HEK293 (cell line): ENCODE data around the gene PIP4K2C.

ENCODE experiments used
- CTCF ChIA-PET: fragments of 350-600 bp; formaldehyde crosslinking; extraction: SDS; loops from one replicate; lab custom pipeline; 2021; ENCODE audit warnings: antibody characterized with exemption; lab: Yijun Ruan, JAX
- POLR2A ChIA-PET: fragments of 300-600 bp; formaldehyde crosslinking; extraction: SDS; loops from one replicate; lab custom pipeline; 2020; ENCODE audit warnings: antibody characterized with exemption, inconsistent platforms; lab: Yijun Ruan, JAX
- H3K27ac ChIP-seq: fragments of 200-500 bp; sonication (Bioruptor generic); 2 replicates; pipeline ENCODE4 v1.5.1; 2014; ENCODE audit warnings: low read depth, low read length, control low read depth, inconsistent platforms; ENCODE audit errors: extremely low read depth
- H3K36me3 ChIP-seq, 2 experiments: fragments of 200-500 bp in 1 of 2; sonication (Bioruptor generic) in 1 of 2; 1 replicate in 1 of 2; 2 replicates in 1 of 2; pipeline ENCODE4 v1.5.1; 2014 to 2017; ENCODE audit warnings: inconsistent platforms in 2 of 2, low read length in 2 of 2; ENCODE audit not compliant: control insufficient read depth in 2 of 2, insufficient read depth in 1 of 2
- H3K4me1 ChIP-seq: fragments of 200-500 bp; sonication (Bioruptor generic); 2 replicates; pipeline ENCODE4 v1.5.1; 2014; ENCODE audit warnings: mild to moderate bottlenecking, low read length, inconsistent platforms; ENCODE audit not compliant: control insufficient read depth, insufficient read depth
- H3K4me3 ChIP-seq: 2 replicates; pipeline ENCODE4 v1.5.1; 2011; ENCODE audit warnings: low read depth, mild to moderate bottlenecking, control low read depth, low read length, moderate library complexity
- H3K9me3 ChIP-seq: fragments of 200-500 bp; sonication (Bioruptor generic); 2 replicates; pipeline ENCODE4 v1.5.1; 2014; ENCODE audit warnings: low read depth, low read length, inconsistent platforms; ENCODE audit not compliant: control insufficient read depth, insufficient read depth
- BCL11B ChIP-seq: fragments of 450-650 bp; formaldehyde crosslinking; IDR thresholded peaks from 2 replicates; pipeline ENCODE4 v1.5.1; 2016; ENCODE audit warnings: low read depth, missing biosample characterization, missing genetic modification characterization
- BCL6B ChIP-seq: fragments of 450-650 bp; formaldehyde crosslinking; IDR thresholded peaks from 2 replicates; pipeline ENCODE4 v1.5.1; 2017; ENCODE audit warnings: missing biosample characterization, missing genetic modification characterization
- FEZF1 ChIP-seq: fragments of 450-650 bp; formaldehyde crosslinking; IDR thresholded peaks from 2 replicates; pipeline ENCODE4 v1.5.1; 2016; ENCODE audit warnings: missing biosample characterization, missing genetic modification characterization
- HOXA7 ChIP-seq: sonication (generic); formaldehyde crosslinking; IDR thresholded peaks from 2 replicates; pipeline ENCODE4 v1.8.1; 2022; ENCODE audit warnings: missing genetic modification reagents, borderline replicate concordance
- HOXD13 ChIP-seq: sonication (generic); formaldehyde crosslinking; IDR thresholded peaks from 2 replicates; pipeline ENCODE4 v1.8.0; 2022; ENCODE audit warnings: missing genetic modification reagents, borderline replicate concordance
- KLF1 ChIP-seq: fragments of 450-650 bp; formaldehyde crosslinking; IDR thresholded peaks from 2 replicates; pipeline ENCODE4 v1.5.1; 2016; ENCODE audit warnings: missing biosample characterization, missing genetic modification characterization
- KLF9 ChIP-seq: fragments of 450-650 bp; formaldehyde crosslinking; IDR thresholded peaks from 2 replicates; pipeline ENCODE4 v1.5.1; 2016; ENCODE audit warnings: missing biosample characterization, missing genetic modification characterization, low read depth
- PRDM1 ChIP-seq: fragments of 450-650 bp; formaldehyde crosslinking; IDR thresholded peaks from 2 replicates; pipeline ENCODE4; 2016; ENCODE audit warnings: missing biosample characterization, missing genetic modification characterization
- SP7 ChIP-seq: fragments of 450-650 bp; formaldehyde crosslinking; IDR thresholded peaks from 2 replicates; pipeline ENCODE4 v1.5.1; 2016; ENCODE audit warnings: missing biosample characterization, missing genetic modification characterization
- ZBTB20 ChIP-seq: fragments of 450-650 bp; formaldehyde crosslinking; IDR thresholded peaks from 2 replicates; pipeline ENCODE4 v1.5.1; 2016; ENCODE audit warnings: missing biosample characterization, missing genetic modification characterization
- ZBTB44 ChIP-seq: fragments of 450-650 bp; IDR thresholded peaks from 2 replicates; pipeline ENCODE4 v1.5.1; 2018; ENCODE audit warnings: missing biosample characterization, mild to moderate bottlenecking, missing genetic modification characterization
- ZIC2 ChIP-seq: fragments of 450-650 bp; formaldehyde crosslinking; IDR thresholded peaks from 2 replicates; pipeline ENCODE4 v1.5.1; 2016; ENCODE audit warnings: missing biosample characterization, missing genetic modification characterization
- ZNF16 ChIP-seq: fragments of 450-650 bp; formaldehyde crosslinking; IDR thresholded peaks from 2 replicates; pipeline ENCODE4 v1.5.1; 2016; ENCODE audit warnings: low read depth, missing biosample characterization, missing genetic modification characterization
- ZNF221 ChIP-seq: fragments of 450-650 bp; formaldehyde crosslinking; IDR thresholded peaks from 2 replicates; pipeline ENCODE4 v1.5.1; 2017; ENCODE audit warnings: missing biosample characterization, missing genetic modification characterization, borderline replicate concordance
- ZNF280D ChIP-seq: fragments of 450-650 bp; formaldehyde crosslinking; IDR thresholded peaks from 2 replicates; pipeline ENCODE4 v1.5.1; 2016; ENCODE audit warnings: missing biosample characterization, missing genetic modification characterization
- ZNF362 ChIP-seq: fragments of 450-650 bp; formaldehyde crosslinking; IDR thresholded peaks from 2 replicates; pipeline ENCODE4 v1.5.1; 2016; ENCODE audit warnings: missing biosample characterization, missing genetic modification characterization
- ZNF37A ChIP-seq: fragments of 450-650 bp; IDR thresholded peaks from 2 replicates; pipeline ENCODE4 v1.5.1; 2018; ENCODE audit warnings: missing biosample characterization, missing genetic modification characterization
- ZNF398 ChIP-seq: fragments of 450-650 bp; formaldehyde crosslinking; IDR thresholded peaks from 2 replicates; pipeline ENCODE4 v1.5.1; 2017; ENCODE audit warnings: missing biosample characterization, missing genetic modification characterization
- ZNF501 ChIP-seq: fragments of 450-650 bp; formaldehyde crosslinking; IDR thresholded peaks from 2 replicates; pipeline ENCODE4 v1.5.1; 2016; ENCODE audit warnings: missing biosample characterization, missing genetic modification characterization
- ZNF555 ChIP-seq: fragments of 450-650 bp; formaldehyde crosslinking; conservative IDR thresholded peaks from 2 replicates; pipeline ENCODE4 v1.5.1; 2017; ENCODE audit warnings: missing biosample characterization, mild to moderate bottlenecking, missing genetic modification characterization, inconsistent platforms
- ZNF580 ChIP-seq: fragments of 450-650 bp; formaldehyde crosslinking; IDR thresholded peaks from 2 replicates; pipeline ENCODE4 v1.5.1; 2016; ENCODE audit warnings: missing biosample characterization, missing genetic modification characterization
- ZNF600 ChIP-seq: fragments of 450-650 bp; formaldehyde crosslinking; IDR thresholded peaks from 2 replicates; pipeline ENCODE4 v1.5.1; 2016; ENCODE audit warnings: missing biosample characterization, missing genetic modification characterization
- ZNF623 ChIP-seq: fragments of 450-650 bp; formaldehyde crosslinking; IDR thresholded peaks from 2 replicates; pipeline ENCODE4 v1.5.1; 2016; ENCODE audit warnings: missing biosample characterization, missing genetic modification characterization
- ZNF624 ChIP-seq: fragments of 450-650 bp; formaldehyde crosslinking; IDR thresholded peaks from 2 replicates; pipeline ENCODE4 v1.5.1; 2017; ENCODE audit warnings: missing biosample characterization, missing genetic modification characterization
- ZNF785 ChIP-seq: fragments of 450-650 bp; formaldehyde crosslinking; IDR thresholded peaks from 2 replicates; pipeline ENCODE4 v1.5.1; 2016; ENCODE audit warnings: missing biosample characterization, missing genetic modification characterization
- ZNF792 ChIP-seq: fragments of 450-650 bp; formaldehyde crosslinking; IDR thresholded peaks from 2 replicates; pipeline ENCODE4 v1.5.1; 2016; ENCODE audit warnings: missing biosample characterization, missing genetic modification characterization

The PIP4K2C gene

GRCh38 chr12:57603324-57603723 is 12.3 kb downstream of the PIP4K2C start:
- TF ChIP-seq BCL11B (tag by site-specific recombination) (no peak), ZNF555 (tag by site-specific recombination) (no peak), BCL6B (no peak), ZNF37A (no peak), HOXA7 (CRISPR knock-in tag) (no peak), ZNF624 (tag by site-specific recombination) (no peak), HOXD13 (CRISPR knock-in tag) (no peak), ZNF580 (tag by site-specific recombination) (no peak), ZNF221 (tag by site-specific recombination) (no peak), KLF9 (no peak), ZNF792 (tag by site-specific recombination) (no peak), ZNF362 (no peak), ZNF16 (tag by site-specific recombination) (no peak), ZNF398 (tag by site-specific recombination) (no peak), ZIC2 (tag by site-specific recombination) (no peak), ZNF623 (tag by site-specific recombination) (no peak)
- no peak overlapping the region for H3K4me3 ChIP-seq
- POLR2A ChIA-PET: interaction anchor here (0.9 to 1.3 kb wide), 3 partner anchors 12 to 71 kb away, joined by 3 to 4 read pairs (median 3); partner anchors contain the start of gene DCTN2
- peak overlapping the region; percentile 27 for H3K27ac ChIP-seq
- H3K4me1 ChIP-seq: peaks cover 8% of the 10 kb centered on the region; the same call in 1 of the 2 replicates
- peaks cover 5 to 55% of the 10 kb centered on the region in 2 experiments for H3K36me3 ChIP-seq
- H3K9me3 ChIP-seq: no peaks in the 10 kb centered on the region
- CTCF ChIA-PET: interaction anchor here (0.6 to 2.1 kb wide), 5 partner anchors 11 to 21 kb away, joined by 3 to 7 read pairs (median 5); no protein-coding TSS in a partner anchor

GRCh38 chr12:57603815-57604453 is 12.9 kb downstream of the PIP4K2C start:
- Histone ChIP-seq H3K9me3 (no peaks in the 10 kb centered on the region), H3K27ac (peak overlapping the region; percentile 27), H3K4me1 (peaks cover 8% of the 10 kb centered on the region; the same call in 1 of the 2 replicates), H3K36me3 (peaks cover 5 to 57% of the 10 kb centered on the region in 2 experiments), H3K4me3 (peak overlapping the region; percentile 52)
- POLR2A ChIA-PET: interaction anchor here (0.9 to 1.3 kb wide), 4 partner anchors 13 to 71 kb away, joined by 3 to 4 read pairs (median 3); partner anchors contain the start of gene DCTN2
- CTCF ChIA-PET: interaction anchor here (0.7 to 2.1 kb wide), 3 partner anchors 17 to 22 kb away, joined by 3 to 7 read pairs (median 5); no protein-coding TSS in a partner anchor
- TF ChIP-seq ZNF280D: no peak
- TF ChIP-seq ZNF501 (tag by site-specific recombination): 0 out of 2 replicates have a peak, but pooled peaks have one; percentile 13
- TF ChIP-seq PRDM1 (tag by site-specific recombination): peak; percentile 97
- peak; percentile 15; the same call in 1 of the 2 replicates for TF ChIP-seq KLF1 (tag by site-specific recombination)
- TF ChIP-seq FEZF1 (tag by site-specific recombination): 0 out of 2 replicates have a peak, but pooled peaks have one; percentile 42
- peak; percentile 54 for TF ChIP-seq ZNF600 (tag by site-specific recombination)
- no peak for TF ChIP-seq ZNF785 (tag by site-specific recombination)
- peak; percentile 19; the same call in 1 of the 2 replicates for TF ChIP-seq SP7 (tag by site-specific recombination)
- peak; percentile 36; the same call in 1 of the 2 replicates for TF ChIP-seq ZBTB20 (tag by site-specific recombination)
- TF ChIP-seq ZBTB44: no peak
